GM19043 (cell line): ENCODE measurements around the gene MGAT3.

Experiments
- ATAC-seq: cut with Tn5 transposase; IDR thresholded peaks from one replicate; pipeline ENCODE4 v1.9.1; 2021; ENCODE audit warnings: low read depth; ENCODE audit not compliant: unreplicated experiment

MGAT3 gene

GRCh38 chr22:39427751-39428596 lies 28.8 kb upstream of the MGAT3 start:
- ATAC-seq: no peak

- no peak for ATAC-seq
Measured at GRCh38 chr22:39428597-39429071, 28.2 kb upstream of the MGAT3 start.

GRCh38 chr22:39429186-39429585 lies 27.6 kb upstream of the MGAT3 start:
- ATAC-seq: no peak

- ATAC-seq: no peak
Measured at GRCh38 chr22:39429916-39430575, 26.8 kb upstream of the MGAT3 start.

DNA sequence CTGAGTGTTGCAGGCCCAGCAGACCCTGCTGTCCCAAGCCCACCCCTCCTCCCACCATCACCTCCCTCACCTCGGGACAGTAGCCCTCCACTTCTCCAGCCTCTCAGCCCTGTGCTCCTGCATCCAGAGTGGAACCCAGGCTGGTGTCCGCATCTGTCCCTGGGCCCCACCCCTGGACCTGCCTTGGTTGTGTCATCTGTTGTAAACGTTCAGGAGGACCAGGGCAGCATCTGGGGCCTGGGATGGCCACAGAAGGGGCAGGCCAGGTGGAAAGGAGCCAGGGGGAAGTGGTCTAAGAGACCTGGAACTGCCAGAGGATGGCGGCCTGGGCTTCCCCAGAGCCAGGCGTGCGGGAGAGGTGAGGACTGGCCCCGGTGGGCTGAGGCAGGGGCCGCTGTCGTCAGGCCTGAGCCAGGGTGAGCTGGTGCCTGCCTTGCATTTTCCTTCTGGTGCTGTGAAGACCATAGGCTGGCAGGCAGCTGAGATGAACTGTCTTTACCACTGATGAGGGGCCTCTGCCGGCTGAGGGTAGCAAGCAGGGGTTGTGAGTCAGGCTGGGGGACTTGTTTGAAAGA lies 26.1 kb upstream of the MGAT3 start:
- ATAC-seq: no peak

DNA sequence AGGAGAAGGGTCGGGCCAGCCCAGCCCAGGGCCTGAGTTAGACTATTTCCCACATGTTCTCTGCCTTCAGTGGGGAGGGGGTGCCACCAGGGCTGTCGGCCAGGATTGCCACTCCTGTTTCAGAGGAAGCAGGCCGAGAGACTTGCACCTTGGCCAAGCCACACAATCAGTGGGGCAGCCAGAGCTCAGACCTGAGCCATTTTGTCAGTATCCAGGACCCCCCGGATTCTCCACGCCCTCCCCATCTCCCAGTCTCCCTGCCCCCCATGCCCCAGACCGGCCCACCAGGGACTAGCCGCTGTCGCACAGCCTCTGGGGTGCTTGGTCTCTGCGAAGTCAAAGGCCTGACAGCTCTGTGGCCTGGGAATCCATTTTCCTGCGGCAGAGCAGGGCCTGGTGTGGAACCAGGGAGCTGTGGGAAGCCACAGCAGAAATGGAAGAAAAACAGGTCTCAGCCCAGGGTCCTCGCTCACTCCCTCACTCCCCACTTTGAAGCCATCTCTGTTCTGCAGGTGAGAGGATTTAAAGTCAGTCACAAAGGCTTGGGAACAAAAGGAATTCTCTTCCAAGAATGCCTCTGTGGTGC lies 25.5 kb upstream of the MGAT3 start:
- ATAC-seq: no peak

DNA sequence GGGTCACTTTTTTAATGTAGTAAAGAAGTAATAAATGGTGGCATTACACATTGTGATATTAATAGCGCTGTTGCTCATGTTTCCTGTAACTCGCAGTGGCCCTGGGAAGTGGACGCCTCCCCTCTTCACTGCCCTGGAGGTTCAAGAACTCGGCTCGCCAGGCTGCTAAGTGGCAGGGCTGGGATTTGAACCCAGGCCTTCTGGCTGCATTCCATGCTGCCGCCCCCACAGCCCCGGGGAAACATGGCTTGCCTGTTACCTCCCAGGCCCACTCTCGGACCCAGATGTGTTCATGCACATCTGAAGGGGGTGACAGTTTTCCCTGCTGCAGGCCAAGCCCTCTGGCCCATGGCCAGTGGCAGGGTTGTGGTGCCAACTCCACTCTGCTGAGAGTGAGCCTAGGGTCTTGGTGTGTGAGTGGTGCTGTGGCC lies 25.0 kb upstream of the MGAT3 start:
- no peak for ATAC-seq

DNA sequence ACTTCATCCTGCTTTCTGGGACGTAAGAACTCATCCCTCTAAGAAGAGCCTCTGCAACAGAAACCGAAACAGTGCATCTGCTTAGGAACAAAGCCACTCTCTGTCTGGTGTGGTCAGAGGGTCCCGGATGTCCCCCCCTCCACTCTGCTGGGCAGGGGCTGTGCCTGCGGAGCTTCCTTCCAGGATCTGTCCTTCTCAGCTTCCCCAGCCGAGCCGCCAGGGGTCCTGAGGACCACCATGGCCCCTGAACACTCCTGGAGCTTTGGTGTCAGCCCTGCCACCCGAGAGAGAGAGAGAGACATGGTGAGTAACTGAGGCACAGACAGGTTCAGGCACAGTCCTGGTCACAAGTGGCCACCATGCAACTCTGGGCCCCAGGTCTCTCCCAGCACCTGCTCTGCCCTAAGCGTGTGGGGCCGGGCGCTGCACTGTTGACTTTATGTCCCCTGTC lies 24.4 kb upstream of the MGAT3 start:
- no peak for ATAC-seq

DNA sequence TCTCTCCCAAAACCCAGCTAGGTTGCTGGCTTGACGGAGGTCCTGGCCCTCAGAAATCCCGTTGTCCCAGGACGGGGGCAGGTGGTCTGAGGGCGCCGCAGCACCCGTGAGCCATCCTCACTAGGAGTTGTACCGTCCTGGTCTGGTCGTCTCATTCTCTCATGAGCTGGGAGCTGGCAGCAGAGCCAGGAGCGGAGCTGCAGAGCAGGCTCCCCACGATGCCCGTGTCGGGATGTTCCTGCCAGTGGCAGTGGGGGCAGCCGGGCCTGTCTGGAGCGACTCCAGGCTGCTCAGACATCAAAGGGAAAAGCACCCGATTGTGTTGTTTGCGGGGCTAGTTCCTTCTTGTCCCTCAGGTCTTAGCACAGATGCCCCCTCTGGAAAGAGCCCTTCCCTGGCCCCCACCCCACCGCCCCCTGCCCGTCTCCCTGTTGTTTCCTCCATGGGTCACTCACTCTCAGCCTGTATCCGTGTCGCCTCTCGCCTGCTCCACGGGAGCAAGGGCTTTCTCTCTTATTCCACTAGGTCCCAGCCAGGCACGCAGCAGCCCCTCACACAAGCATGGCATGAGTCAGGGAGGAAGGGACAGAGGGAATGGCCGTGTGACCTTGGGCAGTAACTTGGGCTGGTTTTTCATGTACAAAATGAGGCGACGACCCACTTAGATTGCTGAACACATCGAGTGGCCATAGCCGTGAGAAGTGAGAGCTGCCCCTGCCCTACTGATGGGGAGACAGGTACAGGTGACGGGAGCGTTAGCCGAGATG lies 23.2 kb upstream of the MGAT3 start:
- ATAC-seq: no peak

GRCh38 chr22:39434243-39434653 lies 22.6 kb upstream of the MGAT3 start:
- no peak for ATAC-seq

DNA sequence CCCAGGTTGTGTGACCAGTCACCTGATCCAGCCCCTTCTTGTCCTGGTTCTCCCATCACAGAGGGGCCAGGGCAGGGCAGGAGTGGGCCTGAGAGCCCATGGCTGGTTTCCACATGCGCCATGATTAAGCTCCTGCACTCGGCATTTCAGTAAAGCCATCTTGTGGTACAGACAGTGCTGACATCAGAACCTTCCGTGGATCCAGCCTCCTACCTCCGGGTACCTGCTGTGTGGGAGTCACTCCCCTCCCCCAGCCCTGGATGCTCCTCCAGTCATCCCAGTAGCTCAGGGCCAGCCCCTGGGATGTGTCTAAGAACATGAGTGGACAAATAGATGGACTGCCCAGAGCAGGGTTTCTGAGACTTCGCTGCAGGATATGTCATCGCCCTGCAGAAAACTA lies 22.1 kb upstream of the MGAT3 start:
- ATAC-seq: no peak

GRCh38 chr22:39435616-39436015 lies 21.2 kb upstream of the MGAT3 start:
- ATAC-seq: no peak

- no peak for ATAC-seq
Measured at GRCh38 chr22:39437791-39438704, 18.8 kb upstream of the MGAT3 start.

DNA sequence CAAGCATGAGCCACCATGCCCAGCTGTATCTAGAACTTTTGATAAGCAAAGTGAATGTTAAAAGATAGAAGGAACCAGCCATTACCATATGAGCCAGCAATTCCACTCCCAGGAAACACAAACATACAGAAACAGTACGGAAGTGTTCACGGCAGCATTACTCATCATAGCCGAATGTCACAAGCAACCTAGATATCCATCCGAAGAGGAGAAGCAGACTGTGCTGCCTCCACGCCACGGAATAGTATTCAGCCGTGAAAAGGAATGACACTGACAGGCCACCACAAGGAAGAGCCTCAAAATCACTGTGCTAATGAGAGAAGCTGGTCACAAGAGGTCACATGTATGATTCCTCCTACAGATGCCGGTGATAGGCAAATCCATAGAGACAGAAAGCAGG lies 17.6 kb upstream of the MGAT3 start:
- no peak for ATAC-seq

DNA sequence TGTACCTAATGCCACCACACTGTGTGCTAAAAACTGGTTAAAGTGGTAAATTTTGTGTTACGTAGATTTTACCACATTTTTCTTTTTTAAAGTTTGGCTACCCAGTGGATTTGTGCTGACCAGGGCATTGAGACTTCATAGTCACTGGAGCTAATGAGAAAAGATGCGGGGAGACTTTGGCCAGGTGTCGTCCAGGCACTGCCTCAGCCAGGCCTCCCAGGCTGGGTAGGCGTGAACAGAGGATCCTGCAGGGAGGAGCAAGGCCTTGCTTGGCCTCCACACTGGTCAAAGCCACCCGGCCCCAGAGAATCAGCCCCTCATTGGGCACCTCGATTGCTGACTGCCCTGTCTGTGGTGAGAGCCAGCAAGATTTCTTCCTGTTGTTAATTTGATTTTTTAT lies 13.4 kb upstream of the MGAT3 start:
- ATAC-seq: no peak

DNA sequence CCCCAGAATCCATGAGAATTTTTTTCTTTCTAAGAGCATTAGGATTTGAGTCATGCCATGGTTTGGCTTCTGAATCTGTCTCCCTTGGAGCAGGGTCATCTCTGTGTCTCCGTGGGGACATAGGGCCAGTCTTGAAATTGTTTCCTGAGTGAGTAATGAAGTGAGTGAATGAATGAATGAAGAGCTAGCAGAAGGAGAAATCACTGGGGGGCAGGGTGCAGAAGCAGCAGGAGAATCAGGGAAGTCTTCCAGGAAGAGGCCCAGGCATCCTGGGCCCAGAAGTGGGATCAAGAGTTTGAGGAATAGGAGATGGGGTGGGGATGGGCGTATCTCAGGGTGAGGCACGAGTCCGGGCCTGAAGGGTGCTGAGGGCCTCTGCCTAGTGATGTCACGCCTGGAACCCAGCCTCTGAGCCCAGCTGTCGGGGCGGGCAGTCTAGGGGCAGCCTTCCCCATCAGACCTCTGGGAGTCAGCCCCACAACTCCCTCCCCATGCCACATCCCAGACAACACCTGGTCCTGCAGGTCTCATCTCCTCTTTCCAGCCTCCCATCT lies 12.5 kb upstream of the MGAT3 start:
- ATAC-seq: no peak

DNA sequence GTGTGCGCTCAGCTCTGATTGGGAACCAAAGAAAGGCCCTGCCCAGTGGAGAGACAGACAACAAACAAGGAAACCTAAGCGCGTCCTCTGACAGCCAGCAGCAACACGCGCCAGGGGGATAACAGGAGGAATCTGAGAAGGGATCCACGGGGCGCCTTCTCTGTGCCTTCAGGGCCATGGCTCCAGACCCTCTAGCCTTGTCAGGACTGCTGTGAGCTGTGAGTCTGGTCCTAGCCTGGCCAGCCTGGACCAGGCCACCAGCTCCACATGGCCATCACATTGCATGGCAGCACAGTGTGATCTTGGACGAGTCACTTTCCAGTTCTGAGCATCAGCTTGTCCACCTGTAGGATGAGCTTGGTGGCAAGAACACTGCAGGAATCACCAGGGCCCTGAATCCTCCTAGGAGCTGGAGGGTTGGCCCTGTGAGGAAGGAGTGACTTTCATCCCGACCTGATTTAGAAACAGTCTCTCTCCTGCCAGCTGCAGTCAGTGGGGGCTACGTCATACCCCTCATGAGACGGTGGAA lies 11.8 kb upstream of the MGAT3 start:
- ATAC-seq: no peak

DNA sequence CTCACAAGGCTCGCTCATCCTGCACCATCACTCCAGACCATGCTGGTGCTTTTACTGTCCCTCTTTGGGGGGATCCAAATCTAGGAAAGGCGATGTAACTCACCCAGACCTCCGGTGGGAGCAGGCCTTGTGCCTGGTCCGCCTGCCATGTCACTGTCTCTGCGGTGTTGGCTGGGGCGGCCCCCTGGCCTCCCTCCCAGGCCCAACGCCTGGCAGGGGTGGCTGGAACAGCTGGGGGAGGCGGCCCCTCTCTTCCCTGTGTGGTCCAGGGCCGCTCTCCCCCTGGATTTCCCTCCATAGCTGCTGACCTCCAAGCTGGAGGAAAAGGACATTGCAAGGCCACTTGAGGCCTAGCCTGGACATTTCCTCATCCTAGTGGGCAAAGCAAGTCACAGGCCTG lies 11.1 kb upstream of the MGAT3 start:
- no peak for ATAC-seq

DNA sequence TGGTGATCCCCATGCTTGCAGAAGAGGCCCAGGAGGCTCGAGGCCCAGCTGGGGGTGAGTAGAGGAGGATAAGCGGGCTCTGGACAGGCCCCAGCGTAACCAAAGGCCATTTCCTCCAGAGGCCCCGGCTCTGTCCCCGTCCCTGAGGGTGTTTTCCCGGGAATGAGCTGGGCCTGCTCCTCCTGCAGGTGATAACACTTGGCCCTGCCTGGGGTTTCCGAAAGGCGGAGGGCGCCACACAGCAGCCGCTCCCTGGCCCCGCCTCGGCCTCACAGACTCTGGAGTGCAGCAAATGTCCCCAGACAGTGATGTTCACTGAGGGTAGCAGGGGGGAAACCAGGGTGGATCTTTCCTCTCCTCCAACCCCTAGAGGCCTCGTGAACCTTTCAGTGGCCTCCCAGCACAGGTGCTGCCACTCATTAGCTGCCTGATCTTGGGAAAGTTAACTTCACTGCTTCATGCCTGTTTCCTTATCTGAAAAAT lies 10.5 kb upstream of the MGAT3 start:
- no peak for ATAC-seq
